SK-N-MC (cell line): ENCODE measurements around the gene SMIM3.

Experiments used
- EZH2 ChIP-seq: fragments of 200-600 bp; sonication (generic); IDR thresholded peaks from one replicate; pipeline ENCODE4 v1.6.1; 2017; ENCODE audit warnings: antibody characterized with exemption
- POLR2AphosphoS5 ChIP-seq: IDR thresholded peaks from 2 replicates; pipeline ENCODE4 v1.6.1; 2012; ENCODE audit warnings: mild to moderate bottlenecking, low read depth, low read length, borderline replicate concordance

DNA sequence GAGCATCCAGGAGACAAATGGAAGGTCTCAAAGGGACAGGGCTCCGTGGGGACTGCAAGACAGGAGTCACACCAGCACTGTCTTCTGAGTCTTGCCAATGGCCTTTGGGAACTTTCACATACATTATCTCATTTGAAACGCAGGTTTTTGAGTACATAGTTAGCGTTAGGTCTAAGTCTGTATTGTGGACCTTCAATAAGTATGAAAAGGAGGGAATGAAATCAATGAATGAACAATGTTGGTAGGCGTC lies 19.3 kb upstream of the SMIM3 start:
- TF ChIP-seq POLR2AphosphoS5 (no peak), EZH2 (no peak)
